22Rv1 (cell line): Measurements from ENCODE around the gene S100PBP.

ENCODE experiments used
- CTCF ChIP-seq: fragments of 450-650 bp; IDR thresholded peaks from 2 replicates; pipeline ENCODE4 v1.5.1; 2017; ENCODE audit warnings: mild to moderate bottlenecking
- ZFX ChIP-seq: fragments of 450-650 bp; IDR thresholded peaks from 2 replicates; pipeline ENCODE4 v1.6.1; 2017; ENCODE audit warnings: antibody characterized with exemption, borderline replicate concordance

GRCh38 chr1:32798191-32798590 is 19.3 kb upstream of the S100PBP start:
- no peak for TF ChIP-seq CTCF
- TF ChIP-seq ZFX: no peak
